Activated T-helper 17 cell treated with anti-CD3 and anti-CD28 coated beads, Interleukin-2, amount 50 U/mL, for 72 hours (primary cell): ENCODE data around the gene KLF15. TPM values are rescaled to one million over a fixed set of nuclear protein-coding genes. Genes with fewer than 3 reads are reported as not detected.

Experiments used
- total RNA-seq, 2 donors: library from RNA; stranded (reverse); gene quantifications; one replicate each; pipeline ENCODE4 v1.2.3, GENCODE V29; 2022

KLF15 gene
- total RNA-seq, 2 donors from 2014 or later = 0.16 TPM; not detected in 1

Other genes with a start within 250 kb of the KLF15 start
- under 1 TPM; 0.24 to 0.26 TPM for gene ALDH1L1, start 176.8 kb downstream of the KLF15 start, total RNA-seq
- not detected for gene CFAP100, start 37.5 kb upstream of the KLF15 start, total RNA-seq
- gene ZXDC, start 118.5 kb upstream of the KLF15 start, total RNA-seq = 10 to 100 TPM; 26.5 to 27.0 TPM
- gene UROC1, start 160.4 kb upstream of the KLF15 start, total RNA-seq = not detected
- gene CHST13, start 166.7 kb upstream of the KLF15 start, total RNA-seq = not detected
- gene C3orf22, start 201.5 kb upstream of the KLF15 start, total RNA-seq = not detected